ENCODE data around the gene TARS1.

Gene TARS1

DNA sequence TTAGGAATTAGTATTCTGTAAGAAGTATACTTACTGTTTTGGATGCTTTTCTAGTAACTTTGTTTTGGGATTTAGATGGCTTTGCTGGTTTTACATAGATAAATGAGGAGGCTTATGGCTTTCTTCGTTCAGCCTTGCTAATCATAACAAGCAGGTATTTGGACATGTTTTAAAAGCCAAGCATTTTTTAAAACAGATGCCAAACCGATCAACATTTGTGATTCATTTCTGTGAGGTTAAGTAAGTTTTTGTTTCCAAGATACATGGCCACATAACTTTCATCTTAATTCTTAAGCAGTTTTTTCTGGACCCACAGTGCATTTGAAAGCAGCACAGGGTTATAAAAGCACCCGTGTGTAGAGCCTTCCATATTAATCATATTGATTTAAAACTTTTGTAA lies 21.7 kb downstream of the TARS1 start:
- Histone ChIP-seq H3K23ac (ENCODE audit: low read length) (no peak overlapping the region), H3K27ac (ENCODE audit: low read depth, low read length) (no peak overlapping the region), H3K9ac (ENCODE audit: low read length) (no peak overlapping the region), H3K18ac (ENCODE audit: low read length) (no peak overlapping the region), H3K4me2 (ENCODE audit: low read length) (no peak overlapping the region), H3K9me3 (ENCODE audit: insufficient read depth, low read depth, low read length) (no peaks in the 10 kb centered on the region), H2BK12ac (ENCODE audit: low read length) (no peak overlapping the region), H2AK5ac (ENCODE audit: low read length) (no peak overlapping the region), H3K14ac (ENCODE audit: low read length) (no peak overlapping the region), H3K36me3 (ENCODE audit: control insufficient read depth in 1 of 2, insufficient read depth in 2 of 2, low read length in 2 of 2) (peaks cover 16 to 37% of the 10 kb centered on the region in 2 experiments), H3K4ac (ENCODE audit: low read depth, low read length) (no peak overlapping the region), H3K4me1 (ENCODE audit: control insufficient read depth in 1 of 2, insufficient read depth in 2 of 2, low read length in 2 of 2) (peaks cover 0 to 2% of the 10 kb centered on the region in 2 experiments), H3K79me2 (ENCODE audit: control insufficient read depth, insufficient read depth, low read length, poor library complexity) (no peaks in the 10 kb centered on the region), H4K8ac (ENCODE audit: low read depth, low read length) (no peak overlapping the region), H3K79me1 (ENCODE audit: low read length) (no peaks in the 10 kb centered on the region), H2AFZ (ENCODE audit: insufficient read depth, low read length, poor library complexity) (no peak overlapping the region), H4K12ac (ENCODE audit: low read depth, low read length) (no peak overlapping the region), H2BK5ac (ENCODE audit: low read depth, low read length, poor library complexity) (no peak overlapping the region), H2BK120ac (ENCODE audit: insufficient read depth, low read length, poor library complexity) (no peak overlapping the region), H4K91ac (ENCODE audit: low read depth, low read length) (no peak overlapping the region), H3K4me3 (ENCODE audit: low read depth, low read length) (no peak overlapping the region), H3K27me3 (ENCODE audit: insufficient read depth, low read length) (no peaks in the 10 kb centered on the region)
- WGBS (ENCODE audit: extremely low coverage, insufficient coverage, insufficient read length): no CpG with 5 or more reads among the region's 3 CpGs
- DNase-seq: peak; percentile 4 to 78

DNA sequence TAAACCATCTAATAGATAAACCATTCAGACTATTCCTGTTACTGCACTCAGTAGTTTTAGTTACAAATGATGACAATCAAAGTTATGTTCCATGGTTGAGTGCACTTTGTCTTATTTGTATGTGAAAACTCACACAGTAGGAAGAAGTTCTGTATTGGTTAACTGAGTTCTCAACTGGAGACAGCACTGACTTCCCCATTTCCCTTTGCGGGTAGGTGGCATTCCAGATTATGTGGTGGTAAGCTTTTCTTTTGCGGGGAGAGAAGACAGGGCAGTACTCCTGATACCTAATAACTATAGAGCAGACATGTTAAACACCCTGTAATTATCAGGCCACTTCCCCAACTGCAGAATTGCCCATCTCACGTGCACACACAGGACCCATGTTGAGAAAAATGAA lies 24.4 kb downstream of the TARS1 start:
- Histone ChIP-seq H3K27me3 (ENCODE audit: insufficient read depth, low read length) (no peaks in the 10 kb centered on the region), H3K23ac (ENCODE audit: low read length) (no peak overlapping the region), H3K4me1 (ENCODE audit: control insufficient read depth in 1 of 2, insufficient read depth in 2 of 2, low read length in 2 of 2) (peaks cover 0 to under 1% of the 10 kb centered on the region in 2 experiments), H4K8ac (ENCODE audit: low read depth, low read length) (no peak overlapping the region), H4K12ac (ENCODE audit: low read depth, low read length) (no peak overlapping the region), H3K4ac (ENCODE audit: low read depth, low read length) (no peak overlapping the region), H3K4me2 (ENCODE audit: low read length) (no peak overlapping the region), H2BK5ac (ENCODE audit: low read depth, low read length, poor library complexity) (no peak overlapping the region), H3K36me3 (ENCODE audit: control insufficient read depth in 1 of 2, insufficient read depth in 2 of 2, low read length in 2 of 2) (peaks cover 23 to 41% of the 10 kb centered on the region in 2 experiments), H4K91ac (ENCODE audit: low read depth, low read length) (no peak overlapping the region), H2BK12ac (ENCODE audit: low read length) (no peak overlapping the region), H3K4me3 (ENCODE audit: low read depth, low read length) (no peak overlapping the region), H3K18ac (ENCODE audit: low read length) (no peak overlapping the region), H3K9me3 (ENCODE audit: insufficient read depth, low read depth, low read length) (no peaks in the 10 kb centered on the region), H2AK5ac (ENCODE audit: low read length) (no peak overlapping the region), H3K27ac (ENCODE audit: low read depth, low read length) (no peak overlapping the region), H3K79me2 (ENCODE audit: control insufficient read depth, insufficient read depth, low read length, poor library complexity) (no peaks in the 10 kb centered on the region), H2BK120ac (ENCODE audit: insufficient read depth, low read length, poor library complexity) (no peak overlapping the region), H2AFZ (ENCODE audit: insufficient read depth, low read length, poor library complexity) (no peak overlapping the region), H3K14ac (ENCODE audit: low read length) (no peak overlapping the region), H3K79me1 (ENCODE audit: low read length) (no peaks in the 10 kb centered on the region), H3K9ac (ENCODE audit: low read length) (no peak overlapping the region)
- no CpG with 5 or more reads among the region's 3 CpGs for WGBS (ENCODE audit: extremely low coverage, insufficient coverage, insufficient read length)
- no peak for DNase-seq

DNA sequence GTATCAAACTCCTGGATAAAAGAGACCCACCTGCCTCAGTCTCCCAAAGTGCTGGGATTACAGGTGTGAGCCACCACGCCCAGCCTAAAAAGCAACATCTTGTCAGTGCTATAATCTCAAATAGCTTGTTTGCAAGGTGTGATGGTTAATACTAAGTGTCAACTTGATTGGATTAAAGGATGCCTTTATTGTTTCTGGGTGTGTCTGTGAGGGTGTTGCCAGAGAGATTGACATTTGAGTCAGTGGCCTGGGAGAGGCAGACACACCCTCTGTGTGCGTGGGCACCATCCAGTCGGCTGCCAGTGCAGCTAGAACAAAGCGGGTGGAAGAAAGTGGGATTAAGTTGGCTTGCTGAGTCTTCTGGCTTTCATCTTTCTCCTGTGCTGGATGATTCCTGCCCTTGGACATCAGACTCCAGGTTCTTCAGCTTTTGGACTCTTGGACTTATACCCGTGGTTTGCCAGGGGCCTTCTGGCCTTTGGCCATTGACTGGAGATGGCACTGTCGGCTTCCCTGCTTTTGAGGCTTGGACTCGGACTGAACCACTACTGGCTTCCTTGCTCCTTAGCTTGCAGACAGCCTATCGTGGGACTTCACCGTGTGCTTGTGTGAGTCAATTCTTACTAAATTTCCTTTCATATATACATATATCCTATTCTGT lies 28.1 kb downstream of the TARS1 start:
- Histone ChIP-seq H3K79me2 (ENCODE audit: control insufficient read depth, insufficient read depth, low read length, poor library complexity) (no peaks in the 10 kb centered on the region), H3K9me3 (ENCODE audit: insufficient read depth, low read depth, low read length) (no peaks in the 10 kb centered on the region), H3K14ac (ENCODE audit: low read length) (no peak overlapping the region), H3K23ac (ENCODE audit: low read length) (no peak overlapping the region), H3K4me1 (ENCODE audit: control insufficient read depth in 1 of 2, insufficient read depth in 2 of 2, low read length in 2 of 2) (no peaks in the 10 kb centered on the region), H2BK12ac (ENCODE audit: low read length) (no peak overlapping the region), H4K8ac (ENCODE audit: low read depth, low read length) (no peak overlapping the region), H2AK5ac (ENCODE audit: low read length) (no peak overlapping the region), H2AFZ (ENCODE audit: insufficient read depth, low read length, poor library complexity) (no peak overlapping the region), H3K9ac (ENCODE audit: low read length) (no peak overlapping the region), H2BK120ac (ENCODE audit: insufficient read depth, low read length, poor library complexity) (no peak overlapping the region), H3K18ac (ENCODE audit: low read length) (no peak overlapping the region), H3K4ac (ENCODE audit: low read depth, low read length) (no peak overlapping the region), H4K91ac (ENCODE audit: low read depth, low read length) (no peak overlapping the region), H2BK5ac (ENCODE audit: low read depth, low read length, poor library complexity) (no peak overlapping the region), H4K12ac (ENCODE audit: low read depth, low read length) (no peak overlapping the region), H3K36me3 (ENCODE audit: control insufficient read depth in 1 of 2, insufficient read depth in 2 of 2, low read length in 2 of 2) (peaks cover 29 to 48% of the 10 kb centered on the region in 2 experiments), H3K4me2 (ENCODE audit: low read length) (no peak overlapping the region), H3K27me3 (ENCODE audit: insufficient read depth, low read length) (no peaks in the 10 kb centered on the region), H3K4me3 (ENCODE audit: low read depth, low read length) (no peak overlapping the region), H3K27ac (ENCODE audit: low read depth, low read length) (no peak overlapping the region), H3K79me1 (ENCODE audit: low read length) (no peaks in the 10 kb centered on the region)
- no CpG with 5 or more reads among the region's 9 CpGs for WGBS (ENCODE audit: extremely low coverage, insufficient coverage, insufficient read length)
- DNase-seq: no peak

DNA sequence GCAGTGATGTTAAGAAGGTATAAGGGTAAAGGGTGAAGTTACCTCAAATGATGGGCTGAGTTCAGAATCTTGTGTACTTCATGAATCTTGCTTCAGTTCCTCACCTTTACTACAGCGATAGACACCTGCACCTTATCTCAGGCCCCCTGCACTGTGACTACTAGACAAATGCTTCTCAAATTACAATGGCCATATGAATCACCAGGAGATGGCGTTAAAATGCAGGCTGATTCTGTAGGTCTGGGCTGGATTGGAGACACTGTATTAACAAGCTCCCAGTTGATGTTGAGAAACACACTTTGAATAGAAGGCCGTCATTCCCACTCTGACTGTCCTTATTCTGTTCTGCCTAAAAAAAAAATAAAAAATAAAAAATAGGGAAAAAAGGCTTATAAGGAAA lies 29.8 kb downstream of the TARS1 start:
- H3K4ac ChIP-seq (ENCODE audit: low read depth, low read length): no peak overlapping the region
- WGBS (ENCODE audit: extremely low coverage, insufficient coverage, insufficient read length): no CpG with 5 or more reads among the region's 3 CpGs
- no peak overlapping the region for H2BK120ac ChIP-seq (ENCODE audit: insufficient read depth, low read length, poor library complexity)
- H3K14ac ChIP-seq (ENCODE audit: low read length): no peak overlapping the region
- H2AFZ ChIP-seq (ENCODE audit: insufficient read depth, low read length, poor library complexity): no peak overlapping the region
- no peak overlapping the region for H4K8ac ChIP-seq (ENCODE audit: low read depth, low read length)
- peak; percentile 3 to 41 for DNase-seq
- H3K36me3 ChIP-seq (ENCODE audit: control insufficient read depth in 1 of 2, insufficient read depth in 2 of 2, low read length in 2 of 2): peaks cover 27 to 48% of the 10 kb centered on the region in 2 experiments
- H3K9me3 ChIP-seq (ENCODE audit: insufficient read depth, low read depth, low read length): no peaks in the 10 kb centered on the region
- H3K27ac ChIP-seq (ENCODE audit: low read depth, low read length): no peak overlapping the region
- H2BK5ac ChIP-seq (ENCODE audit: low read depth, low read length, poor library complexity): no peak overlapping the region
- no peak overlapping the region for H3K18ac ChIP-seq (ENCODE audit: low read length)
- no peaks in the 10 kb centered on the region for H3K79me2 ChIP-seq (ENCODE audit: control insufficient read depth, insufficient read depth, low read length, poor library complexity)
- no peak overlapping the region for H3K4me2 ChIP-seq (ENCODE audit: low read length)
- no peaks in the 10 kb centered on the region for H3K27me3 ChIP-seq (ENCODE audit: insufficient read depth, low read length)
- H3K23ac ChIP-seq (ENCODE audit: low read length): no peak overlapping the region
- H4K91ac ChIP-seq (ENCODE audit: low read depth, low read length): no peak overlapping the region
- no peak overlapping the region for H2BK12ac ChIP-seq (ENCODE audit: low read length)
- no peak overlapping the region for H3K4me3 ChIP-seq (ENCODE audit: low read depth, low read length)
- H3K4me1 ChIP-seq (ENCODE audit: control insufficient read depth in 1 of 2, insufficient read depth in 2 of 2, low read length in 2 of 2): no peaks in the 10 kb centered on the region
- H3K9ac ChIP-seq (ENCODE audit: low read length): no peak overlapping the region
- H4K12ac ChIP-seq (ENCODE audit: low read depth, low read length): no peak overlapping the region
- H3K79me1 ChIP-seq (ENCODE audit: low read length): no peaks in the 10 kb centered on the region
- no peak overlapping the region for H2AK5ac ChIP-seq (ENCODE audit: low read length)
